Myocyte (in vitro differentiated cells): ENCODE results near the gene KLC3. TPM values are rescaled to one million over a fixed set of nuclear protein-coding genes. Genes with fewer than 3 reads are reported as not detected.
A peak's percentile ranks its signal among the peaks of the same experiment; 100 is the strongest.

Source experiments
- DNase-seq: peaks from one replicate; pipeline ENCODE4 v3.0.0-alpha.2; 2012; ENCODE audit warnings: low read depth
- total RNA-seq: library from RNA; depleted of rRNA; stranded (reverse); fragments of >200 nt; gene quantifications from 2 replicates; pipeline ENCODE4 v1.2.3, GENCODE V29; 2014

The KLC3 gene
- total RNA-seq, 1 donor from 2014 or later = not detected

DNA sequence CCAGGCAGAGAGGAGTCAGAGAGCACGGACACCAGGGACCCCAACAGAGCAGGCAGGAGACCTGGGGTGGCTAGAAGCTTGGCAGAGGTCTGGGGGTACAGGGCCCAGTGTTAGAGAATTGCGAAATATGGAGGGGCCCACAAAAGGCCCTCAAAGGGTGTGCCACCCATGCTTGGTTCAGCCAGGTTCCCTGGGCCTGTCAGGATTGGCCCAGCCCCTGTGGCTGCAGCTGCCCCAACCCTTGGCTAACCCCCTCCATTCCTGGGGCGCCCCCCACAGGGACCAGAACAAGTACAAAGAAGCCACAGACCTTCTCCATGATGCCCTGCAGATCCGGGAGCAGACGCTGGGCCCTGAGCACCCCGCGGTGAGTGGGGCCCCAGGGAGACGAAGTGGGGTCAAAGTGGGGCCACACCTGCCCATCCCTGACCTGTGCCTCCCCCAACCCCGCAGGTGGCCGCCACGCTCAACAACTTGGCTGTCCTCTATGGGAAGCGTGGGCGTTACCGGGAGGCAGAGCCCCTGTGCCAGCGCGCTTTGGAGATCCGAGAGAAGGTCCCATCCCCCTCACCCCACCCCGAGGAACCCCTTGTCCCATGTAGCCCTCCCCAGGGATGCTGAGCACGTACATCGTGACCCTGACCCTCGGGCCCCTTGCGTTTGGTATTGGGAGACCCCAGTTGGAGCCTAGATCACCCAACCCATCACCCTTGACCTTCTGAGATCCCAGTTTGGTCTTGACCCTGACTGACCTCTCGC lies 8.0 kb downstream of the KLC3 start:
- no peak for DNase-seq

DNA sequence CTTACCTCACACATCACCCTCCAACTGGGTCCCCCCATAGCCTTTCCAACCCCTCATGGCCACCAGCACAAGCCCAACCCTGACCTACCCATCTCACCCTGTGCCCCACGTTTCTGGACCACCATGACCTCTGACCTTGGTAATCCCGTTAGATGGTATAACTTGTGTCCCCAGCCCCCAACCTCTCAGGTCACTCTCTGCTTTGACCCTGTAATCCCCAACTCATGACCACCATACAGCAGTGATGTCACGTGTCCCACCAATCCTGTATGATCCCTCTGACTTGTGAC lies 8.5 kb downstream of the KLC3 start:
- DNase-seq = no peak

DNA sequence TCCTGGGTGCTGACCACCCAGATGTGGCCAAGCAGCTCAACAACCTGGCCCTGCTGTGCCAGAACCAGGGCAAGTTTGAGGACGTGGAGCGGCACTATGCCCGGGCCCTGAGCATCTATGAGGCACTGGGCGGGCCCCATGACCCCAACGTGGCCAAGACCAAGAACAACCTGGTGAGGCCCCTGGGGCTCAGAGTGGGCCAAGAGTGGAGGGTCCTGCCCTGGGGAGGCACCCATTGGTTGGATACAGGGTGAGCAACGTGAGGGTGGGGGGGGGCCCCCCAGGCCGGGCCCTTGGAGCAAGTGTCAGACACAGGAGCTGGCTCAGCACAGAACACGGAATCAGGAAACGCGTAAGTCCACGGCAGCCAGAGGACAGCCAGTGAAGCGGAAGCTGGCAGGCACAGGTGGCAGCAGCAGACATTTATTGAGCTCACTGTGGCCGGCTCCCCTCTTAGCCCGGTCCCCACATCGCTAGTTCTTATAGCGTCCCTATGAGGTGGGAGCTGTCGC lies 8.9 kb downstream of the KLC3 start:
- DNase-seq = no peak

DNA sequence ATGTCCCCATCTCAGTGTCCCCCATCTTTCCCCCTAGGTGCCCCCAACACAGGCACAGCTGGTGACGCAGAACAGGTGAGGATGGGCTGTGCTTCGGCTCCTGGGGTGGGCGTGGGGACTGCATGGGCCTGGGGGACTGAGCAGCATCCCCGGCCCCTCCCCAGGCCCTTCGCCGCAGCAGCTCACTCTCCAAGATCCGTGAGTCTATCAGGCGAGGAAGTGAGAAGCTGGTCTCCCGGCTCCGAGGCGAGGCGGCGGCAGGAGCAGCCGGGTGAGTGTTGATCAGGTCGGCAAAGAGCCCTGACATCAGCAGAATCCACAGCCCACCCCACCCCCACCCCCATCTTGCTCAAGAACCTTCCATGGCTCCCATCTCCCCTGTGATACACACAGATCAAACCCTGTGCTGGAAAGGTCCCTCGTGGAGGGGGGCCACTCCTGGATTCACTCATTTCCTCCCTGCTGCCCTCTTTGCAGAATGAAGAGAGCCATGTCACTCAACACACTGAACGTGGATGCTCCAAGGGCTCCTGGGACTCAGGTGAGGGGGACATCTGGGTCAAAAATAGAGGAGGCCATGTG lies 10.0 kb downstream of the KLC3 start:
- DNase-seq = no peak

DNA sequence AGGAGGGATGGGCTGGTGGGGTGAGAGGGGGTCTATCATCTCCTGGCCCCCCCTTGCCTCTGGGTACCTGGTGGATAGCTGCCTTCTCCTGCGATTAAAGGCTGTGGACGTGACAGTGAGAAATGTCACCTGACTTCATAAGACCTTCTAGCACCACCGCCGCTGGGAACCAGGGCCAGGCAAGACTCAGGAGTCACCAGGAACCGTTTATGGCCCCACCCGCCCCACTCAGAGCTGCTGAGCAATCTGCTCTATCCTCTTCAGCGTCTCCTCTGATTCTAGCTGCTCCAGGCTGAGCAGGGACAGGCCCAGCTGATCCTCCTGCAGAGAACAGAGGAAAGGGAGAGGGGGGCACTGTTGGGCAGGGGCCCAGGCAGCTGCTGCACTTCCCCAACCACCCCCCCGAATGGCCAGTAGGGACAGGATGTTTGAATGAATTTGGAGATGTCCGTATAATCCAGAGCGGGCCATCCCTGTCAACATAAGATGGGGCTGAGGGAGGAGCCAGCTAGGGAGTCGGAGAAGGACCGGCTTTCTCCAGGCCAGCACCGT lies 10.9 kb downstream of the KLC3 start:
- no peak for DNase-seq

DNA sequence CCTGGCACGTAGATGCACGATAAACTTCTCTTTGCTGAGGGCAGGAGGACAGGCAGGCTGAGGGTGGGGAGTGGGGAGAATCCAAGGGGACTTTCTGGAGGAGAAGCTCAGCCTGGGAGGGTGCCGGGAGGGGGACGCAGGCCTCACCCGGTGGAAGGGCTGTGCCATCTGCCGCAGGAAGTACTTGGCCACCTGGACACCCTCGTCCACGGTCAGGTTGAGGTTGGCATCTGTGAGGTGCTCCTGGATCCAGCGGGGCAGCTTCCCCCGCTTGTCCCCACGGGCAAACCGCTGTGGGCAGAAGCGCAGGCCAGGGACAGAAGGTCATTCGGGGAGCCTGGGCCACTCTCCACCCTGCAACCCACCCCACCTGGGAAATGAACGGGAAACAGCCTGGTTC lies 11.5 kb downstream of the KLC3 start:
- DNase-seq = no peak

DNA sequence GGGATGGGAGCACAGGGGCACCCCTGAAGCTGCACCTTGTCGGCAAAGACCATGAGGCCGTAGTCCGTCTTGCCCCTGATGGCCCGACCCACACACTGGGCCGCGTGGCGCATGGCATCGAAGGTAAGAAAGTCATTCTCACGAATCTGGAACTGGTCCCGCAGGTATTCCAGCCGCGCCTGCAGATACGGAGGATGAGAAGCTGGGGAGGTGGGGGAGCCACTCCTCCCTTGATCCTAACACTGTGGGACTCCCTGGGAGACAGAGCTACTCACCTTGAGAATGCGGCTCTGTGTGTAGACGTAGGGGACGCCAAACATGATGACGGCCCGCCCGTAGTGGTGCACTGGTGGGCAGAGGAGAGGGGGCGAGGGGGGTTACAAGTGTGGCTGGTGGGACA lies 11.9 kb downstream of the KLC3 start:
- no peak for DNase-seq

DNA sequence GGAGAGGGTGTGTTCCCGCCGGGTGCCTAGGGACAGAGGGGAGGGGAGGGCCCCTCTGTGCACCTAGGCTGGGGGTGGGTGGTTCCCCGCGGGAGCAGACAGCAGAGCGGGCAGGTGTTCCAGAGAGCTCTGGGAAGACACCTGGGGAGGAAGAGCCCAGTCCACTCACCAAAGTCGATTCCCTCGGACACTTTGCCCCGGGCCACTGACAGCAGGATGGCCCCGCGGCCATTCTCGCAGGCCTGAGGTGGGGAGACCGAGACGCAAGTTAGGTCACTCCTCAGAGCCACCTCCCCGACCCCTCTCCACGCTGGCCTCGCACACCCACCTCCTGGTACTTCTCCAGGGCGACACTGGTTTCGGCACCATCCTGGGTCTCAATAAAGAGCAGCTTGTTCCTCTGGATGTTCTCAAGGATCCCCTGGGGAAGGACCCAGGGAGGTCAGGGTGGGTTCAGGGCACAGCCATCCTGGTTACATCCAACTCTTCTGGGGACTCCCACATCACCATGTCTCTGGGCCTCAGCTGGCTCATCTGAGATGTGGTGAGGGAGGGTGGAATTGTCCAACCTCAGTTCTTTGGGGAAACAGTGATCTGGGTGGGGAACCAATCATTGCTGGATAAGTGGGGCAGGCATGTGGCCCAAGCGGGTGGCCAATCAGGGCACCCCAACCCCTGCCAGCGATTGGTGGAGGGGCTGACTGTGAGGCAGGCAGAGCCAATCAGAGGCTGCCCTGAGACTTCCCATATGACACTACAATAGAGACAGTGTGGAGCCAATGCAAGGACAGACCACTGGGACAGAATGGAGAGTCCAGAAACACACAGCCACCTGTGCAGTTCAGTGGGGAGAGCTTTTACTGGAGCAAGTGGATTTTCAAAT lies 12.6 kb downstream of the KLC3 start:
- no peak for DNase-seq

DNA sequence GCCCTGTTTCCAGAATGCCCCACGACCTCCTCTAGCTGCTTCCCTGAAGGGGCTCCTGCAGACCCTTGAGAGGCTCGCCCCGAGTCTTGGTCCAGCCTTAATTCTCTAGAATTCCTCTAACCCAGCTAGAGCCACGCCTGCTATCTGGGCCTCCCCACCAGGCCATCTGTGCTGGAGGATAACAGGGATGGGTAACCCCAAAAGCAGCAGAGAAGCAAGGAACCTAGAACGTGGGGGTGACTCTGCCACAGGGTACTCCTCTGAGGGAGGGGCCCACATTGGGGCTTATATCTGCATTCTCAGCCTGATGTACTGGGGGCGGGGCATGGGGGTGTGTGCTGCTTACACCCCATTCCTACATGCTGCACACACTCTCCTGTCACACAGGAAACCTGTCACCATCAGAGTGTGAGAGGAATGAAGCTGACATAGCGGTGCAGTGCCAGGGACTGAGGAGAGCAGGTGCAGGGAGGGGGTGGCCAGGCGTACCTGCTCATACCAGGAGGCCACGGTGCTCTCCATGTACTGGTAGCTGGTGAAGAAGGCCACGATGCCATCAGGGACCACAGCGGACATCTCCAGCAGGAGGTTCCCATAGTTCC lies 13.8 kb downstream of the KLC3 start:
- no peak for DNase-seq

DNA sequence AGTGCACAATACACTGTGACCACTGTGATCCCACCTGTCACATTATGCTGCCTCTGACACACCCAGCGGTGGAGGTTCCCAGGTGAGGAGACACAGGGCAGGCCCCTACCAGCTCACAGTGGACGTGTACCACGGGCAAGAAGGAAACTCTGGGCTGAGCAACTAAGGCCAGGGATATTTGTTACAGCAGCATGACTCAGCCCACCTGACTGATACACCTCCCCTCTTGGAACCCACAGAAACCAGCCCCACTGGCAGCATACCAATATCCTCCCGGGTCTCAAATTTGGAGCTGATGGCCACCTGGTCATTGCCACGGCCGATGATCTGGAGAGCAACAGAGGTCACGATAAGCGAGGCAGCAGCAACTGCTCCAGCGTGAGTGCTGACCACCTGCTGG lies 14.9 kb downstream of the KLC3 start:
- DNase-seq = no peak

DNA sequence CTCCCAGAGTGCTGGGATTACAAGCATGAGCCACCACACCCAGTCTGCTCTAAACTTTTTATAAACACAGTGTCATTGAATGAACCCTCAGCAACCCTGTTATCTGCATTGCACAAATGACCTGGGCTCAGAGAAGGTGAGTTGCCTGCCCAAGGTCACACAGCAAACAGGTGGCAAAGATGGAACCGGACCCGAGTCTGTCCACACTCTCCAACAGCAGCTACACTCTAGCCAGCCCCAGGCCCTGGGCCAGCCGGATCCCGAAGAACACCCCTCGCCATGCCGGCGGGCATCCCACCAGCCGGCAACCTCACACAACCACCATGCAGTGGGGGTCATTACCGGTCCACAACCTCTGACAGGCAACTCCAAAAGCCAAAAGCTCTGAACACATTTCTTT lies 15.4 kb downstream of the KLC3 start:
- no peak for DNase-seq

DNA sequence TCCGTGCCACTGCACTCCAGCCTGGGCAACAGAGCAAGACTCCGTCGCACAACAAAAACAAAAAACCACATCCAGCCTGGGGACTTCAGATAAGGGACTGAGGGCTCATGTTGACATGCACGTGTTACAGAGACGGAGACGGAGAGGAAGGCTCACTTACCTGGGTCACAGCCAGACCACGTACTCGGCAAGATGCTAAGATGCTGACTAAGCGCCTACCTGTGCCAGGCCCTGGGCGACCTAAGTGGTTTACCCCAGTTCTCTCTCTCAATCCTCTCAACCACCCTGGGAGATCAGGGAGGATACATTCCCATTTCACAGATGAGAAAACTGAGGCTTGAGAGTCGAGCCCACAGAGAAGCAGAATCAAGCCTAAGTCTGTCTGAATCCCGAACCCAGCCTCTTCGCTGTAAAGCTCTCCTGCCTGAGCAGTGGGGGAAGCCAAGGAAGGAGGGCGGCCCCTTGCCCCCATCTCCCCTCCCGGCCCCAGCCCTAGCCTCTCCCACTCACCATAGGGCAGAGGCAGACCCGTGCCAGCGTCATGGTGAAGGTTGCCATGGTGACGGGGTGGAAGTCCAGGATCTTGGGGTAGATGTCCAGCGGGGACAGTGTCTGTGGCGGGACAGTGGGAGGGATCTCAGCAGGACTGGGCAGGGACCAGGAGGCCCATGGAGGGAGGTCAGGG lies 16.4 kb downstream of the KLC3 start:
- no peak for DNase-seq

DNA sequence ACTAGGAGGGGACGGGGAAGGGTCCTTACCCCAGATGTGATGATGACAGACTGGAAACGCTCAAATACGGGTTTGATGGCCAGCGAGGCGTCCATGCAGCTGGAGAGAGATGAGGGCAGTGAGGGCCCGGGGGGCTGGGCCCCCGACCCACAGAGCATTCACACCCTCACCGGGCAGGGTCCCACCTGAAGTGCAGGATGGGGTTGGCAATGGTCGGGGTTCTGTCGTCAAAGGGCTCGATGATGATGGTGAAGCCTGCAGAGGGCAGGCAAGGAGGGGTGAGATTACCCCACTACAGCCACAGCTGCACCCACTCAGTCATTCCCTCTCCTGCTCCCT lies 16.9 kb downstream of the KLC3 start:
- DNase-seq = no peak

DNA sequence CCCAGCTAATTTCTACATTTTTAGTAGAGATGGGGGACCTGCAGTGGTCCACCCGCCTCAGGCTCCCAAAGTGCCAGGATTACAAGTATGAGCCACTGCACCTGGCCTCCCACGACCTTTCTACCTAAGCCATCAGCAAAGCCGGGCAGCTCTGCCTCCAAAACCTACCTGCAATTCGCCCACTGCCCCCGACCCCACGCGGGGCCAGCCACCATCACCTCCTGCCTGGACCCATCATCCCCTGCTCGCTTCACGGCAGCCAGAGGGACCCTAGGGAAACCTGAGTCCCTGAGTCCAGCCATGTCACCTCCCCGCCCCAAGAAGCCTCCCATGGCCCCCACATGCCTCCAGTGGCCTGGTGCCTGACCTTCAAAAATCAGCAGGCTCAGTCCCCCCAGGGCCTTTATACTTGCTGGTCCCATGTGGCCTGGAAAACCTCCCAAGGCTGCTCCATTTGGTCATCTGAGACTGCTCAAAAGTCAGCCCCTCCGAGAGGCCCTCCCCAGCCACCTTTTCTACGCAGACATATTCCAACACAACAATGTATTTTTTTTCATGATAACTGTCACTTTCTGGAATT lies 17.8 kb downstream of the KLC3 start:
- DNase-seq = no peak

DNA sequence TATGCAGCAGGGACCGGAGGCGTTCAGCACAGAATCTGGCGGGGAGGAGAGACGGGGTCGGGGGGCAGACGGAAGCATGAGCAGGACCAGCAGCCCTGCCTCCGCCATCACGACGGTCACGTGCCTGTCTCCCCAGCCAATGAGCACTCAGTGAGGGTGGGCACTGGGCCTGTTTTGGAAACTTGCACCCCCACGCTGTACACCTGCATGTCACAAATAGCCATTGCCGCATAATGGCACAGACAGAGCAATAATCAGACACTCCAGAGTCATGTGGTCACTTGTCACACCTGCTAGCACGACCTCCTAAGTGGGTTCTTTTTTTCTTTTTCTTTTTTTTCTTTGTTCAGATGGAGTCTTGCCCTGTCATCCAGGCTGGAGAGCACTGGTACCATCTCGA lies 21.1 kb downstream of the KLC3 start:
- no peak for DNase-seq

DNA sequence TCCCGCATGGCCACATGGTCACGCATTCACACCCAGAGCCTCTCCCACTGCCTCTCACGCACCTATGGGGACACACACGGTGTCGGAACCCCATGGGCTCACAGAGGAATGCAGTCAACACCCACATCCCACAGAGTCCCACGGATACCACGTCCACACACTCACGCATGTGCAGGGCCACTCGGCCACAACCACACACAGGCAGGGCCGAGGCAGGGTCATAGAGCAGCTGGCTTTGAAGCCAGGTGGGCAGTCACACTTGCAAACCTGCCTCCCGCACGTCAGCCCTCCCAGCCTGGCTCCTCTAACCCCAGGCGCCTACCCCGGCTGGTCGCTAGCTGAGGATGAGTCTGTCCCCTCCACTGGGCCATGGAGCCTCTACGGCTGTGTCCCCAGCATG lies 21.7 kb downstream of the KLC3 start:
- DNase-seq = no peak

DNA sequence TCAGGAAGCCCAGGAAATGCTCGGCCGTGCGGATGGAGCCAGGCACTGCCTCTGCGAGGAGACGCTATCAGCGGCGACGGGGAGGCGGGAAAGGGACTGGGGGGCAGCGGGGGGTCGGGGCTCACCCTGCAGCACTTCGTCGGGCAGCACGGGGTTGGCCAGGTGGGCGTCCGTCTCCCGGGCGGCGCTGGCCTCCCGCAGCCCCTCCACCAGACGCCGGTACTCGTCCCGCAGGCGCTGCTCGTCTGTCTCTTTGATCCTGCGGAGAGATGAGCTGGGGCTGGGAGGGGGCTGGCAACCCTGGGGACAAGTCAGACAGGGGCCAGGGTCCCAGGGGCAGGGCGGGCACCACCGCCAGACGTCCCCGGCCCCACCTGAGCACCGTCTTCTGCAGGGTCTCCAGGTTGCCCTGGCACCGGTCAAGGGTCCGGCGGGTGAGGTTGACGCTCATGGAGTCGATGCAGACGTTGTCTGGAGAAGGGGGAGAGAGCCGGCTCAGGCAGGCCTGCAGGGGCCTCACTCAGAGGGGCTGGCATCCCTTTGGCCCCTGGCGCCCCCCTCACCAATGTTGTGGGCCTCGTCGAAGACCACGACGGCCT lies 23.4 kb downstream of the KLC3 start:
- DNase-seq = no peak

DNA sequence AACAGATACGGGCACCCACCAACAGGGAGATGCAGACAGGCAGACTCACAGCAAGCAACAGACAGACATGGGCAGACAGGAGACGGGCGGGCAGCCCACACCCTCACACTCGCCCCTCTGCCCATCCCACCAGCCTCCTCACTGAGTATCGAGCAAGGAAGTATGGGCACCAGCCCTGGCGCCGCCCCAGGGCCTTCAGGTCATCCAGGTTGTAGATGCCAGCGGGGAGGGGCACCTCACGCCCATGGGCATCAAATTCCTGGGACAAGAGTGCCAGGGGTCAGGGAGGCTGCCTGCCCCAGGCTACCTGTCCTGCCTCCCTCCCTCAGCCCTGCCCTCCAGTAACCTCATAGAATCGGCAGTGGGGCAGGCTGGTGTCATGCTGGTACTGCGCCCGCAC lies 24.1 kb downstream of the KLC3 start:
- DNase-seq = no peak

DNA sequence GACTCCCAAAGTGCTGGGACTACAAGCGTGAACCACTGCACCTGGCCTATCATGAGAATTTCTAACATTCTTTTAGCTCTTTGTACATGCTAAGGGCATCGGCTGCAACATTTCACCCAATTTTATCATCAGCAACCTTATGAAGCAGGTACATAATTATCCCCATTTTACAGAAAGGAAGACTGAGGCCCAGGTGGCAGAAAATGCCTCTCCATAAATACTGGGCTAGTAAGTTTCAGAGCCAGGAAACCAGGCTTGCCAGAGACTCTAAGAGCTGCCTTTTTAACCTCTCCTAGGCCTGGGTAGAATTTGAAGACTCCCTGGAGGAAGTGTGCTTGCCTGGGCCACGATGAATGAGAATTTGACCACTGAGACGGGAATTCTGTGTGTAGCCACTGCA lies 27.6 kb downstream of the KLC3 start:
- peak; percentile 44 for DNase-seq

DNA sequence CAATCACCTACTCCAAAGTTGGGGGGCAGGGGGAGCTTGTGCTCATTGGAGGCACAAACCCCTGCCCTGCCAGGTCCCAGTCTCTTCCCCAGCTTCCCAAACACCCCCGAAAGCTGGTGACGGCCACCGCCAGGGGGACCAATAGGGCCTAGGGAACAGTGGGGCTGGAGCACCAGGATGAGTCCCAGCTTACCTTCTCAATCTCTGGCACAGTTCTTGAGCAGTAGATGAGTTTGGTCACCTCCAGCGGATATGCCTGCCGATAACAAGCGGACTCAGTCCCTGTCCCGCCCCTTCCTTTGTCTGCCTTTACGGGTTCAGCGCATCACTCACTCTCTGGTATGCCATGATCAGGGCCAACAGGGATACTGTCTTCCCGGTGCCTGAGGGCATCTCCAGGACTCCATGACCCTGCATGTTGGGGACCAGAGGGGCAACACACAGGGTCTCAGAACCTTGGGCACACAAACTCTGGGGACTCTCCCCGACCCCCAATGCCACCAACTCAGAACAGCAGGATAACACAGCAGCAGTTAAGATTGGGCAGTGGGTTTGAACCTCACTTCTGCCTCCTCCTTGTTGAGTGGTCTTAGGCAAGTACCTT lies 28.3 kb downstream of the KLC3 start:
- no peak for DNase-seq
